GM03348 (cell line): ENCODE results near the gene WWC2.

Experiments used
- DNase-seq: peaks from one replicate; pipeline ENCODE4 v3.0.0; 2012; ENCODE audit warnings: low spot score

The WWC2 gene

GRCh38 chr4:183329954-183330742, 231.1 kb downstream of the WWC2 start:
- no peak for DNase-seq

- DNase-seq = no peak
Measured at GRCh38 chr4:183330841-183331240, 231.8 kb downstream of the WWC2 start.

- DNase-seq = no peak
Measured at GRCh38 chr4:183332447-183332846, 233.4 kb downstream of the WWC2 start.

GRCh38 chr4:183333202-183333601, 234.1 kb downstream of the WWC2 start:
- DNase-seq = no peak

- no peak for DNase-seq
Measured at GRCh38 chr4:183333983-183334382, 234.9 kb downstream of the WWC2 start.

GRCh38 chr4:183335369-183335940, 236.4 kb downstream of the WWC2 start:
- peak; percentile 84 for DNase-seq

GRCh38 chr4:183337349-183337748, 238.3 kb downstream of the WWC2 start:
- no peak for DNase-seq

GRCh38 chr4:183337833-183338232, 238.8 kb downstream of the WWC2 start:
- DNase-seq = no peak

GRCh38 chr4:183342541-183343533, 243.8 kb downstream of the WWC2 start:
- DNase-seq = no peak

GRCh38 chr4:183343730-183344129, 244.7 kb downstream of the WWC2 start:
- DNase-seq = no peak

GRCh38 chr4:183344523-183345255, 245.6 kb downstream of the WWC2 start:
- DNase-seq = no peak

- DNase-seq = no peak
Measured at GRCh38 chr4:183345261-183345660, 246.2 kb downstream of the WWC2 start.

GRCh38 chr4:183347146-183347545, 248.1 kb downstream of the WWC2 start:
- no peak for DNase-seq

GRCh38 chr4:183347566-183347965, 248.5 kb downstream of the WWC2 start:
- peak; percentile 42 for DNase-seq

GRCh38 chr4:183348136-183348535, 249.1 kb downstream of the WWC2 start:
- no peak for DNase-seq

- peak; percentile 81 for DNase-seq
Measured at GRCh38 chr4:183348706-183349659, 249.9 kb downstream of the WWC2 start.

GRCh38 chr4:183349673-183350072, 250.6 kb downstream of the WWC2 start:
- DNase-seq = peak; percentile 80

GRCh38 chr4:183350317-183351071, 251.4 kb downstream of the WWC2 start:
- DNase-seq = peak; percentile 42

GRCh38 chr4:183352546-183352945, 253.5 kb downstream of the WWC2 start:
- DNase-seq = no peak

GRCh38 chr4:183353557-183353956, 254.5 kb downstream of the WWC2 start:
- no peak for DNase-seq
